ENCODE measurements around the gene UFM1. TPM values are rescaled to one million over a fixed set of nuclear protein-coding genes. Genes with fewer than 3 reads are reported as not detected.

Gene UFM1
- total RNA-seq, 4 donors from 2014 or later = 22.6 to 31.0 (median 24.3) TPM

DNA sequence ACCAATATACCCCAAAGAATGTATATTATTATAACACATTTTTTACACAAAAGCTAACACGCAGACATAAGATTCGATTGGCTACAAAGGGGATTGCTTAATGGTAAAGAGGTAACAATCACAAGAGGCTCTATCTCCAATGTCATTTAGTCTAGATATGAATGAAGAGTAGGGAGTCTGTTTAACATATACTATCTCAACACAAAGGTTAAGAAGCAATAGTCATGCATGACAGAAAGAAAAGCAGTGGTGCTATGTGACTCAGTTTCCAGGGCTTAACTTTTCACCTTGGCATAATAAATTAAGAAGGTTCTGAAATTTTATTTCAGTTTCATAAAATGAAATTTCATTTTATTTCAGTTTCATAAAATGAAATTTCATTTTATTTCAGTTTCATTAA is 33.3 kb downstream of the UFM1 start:
- intact Hi-C loops (cut with DNase I; ENCODE audit: low total_unique reads) (no loop called here), in situ Hi-C loops (cut with MboI; ENCODE audit: low sequenced_read_pairs in 4 of 4) (no loop called here)
- Histone ChIP-seq H3K9me3 (no peaks in the 10 kb centered on the region), H3K4me3 (no peak overlapping the region), H3K27ac (no peak overlapping the region), H3K4me1 (no peaks in the 10 kb centered on the region), H3K27me3 (peaks cover 0 to 2% (median 0%) of the 10 kb centered on the region in 3 donors), H3K36me3 (no peaks in the 10 kb centered on the region)
- TF ChIP-seq, protein P1, sequence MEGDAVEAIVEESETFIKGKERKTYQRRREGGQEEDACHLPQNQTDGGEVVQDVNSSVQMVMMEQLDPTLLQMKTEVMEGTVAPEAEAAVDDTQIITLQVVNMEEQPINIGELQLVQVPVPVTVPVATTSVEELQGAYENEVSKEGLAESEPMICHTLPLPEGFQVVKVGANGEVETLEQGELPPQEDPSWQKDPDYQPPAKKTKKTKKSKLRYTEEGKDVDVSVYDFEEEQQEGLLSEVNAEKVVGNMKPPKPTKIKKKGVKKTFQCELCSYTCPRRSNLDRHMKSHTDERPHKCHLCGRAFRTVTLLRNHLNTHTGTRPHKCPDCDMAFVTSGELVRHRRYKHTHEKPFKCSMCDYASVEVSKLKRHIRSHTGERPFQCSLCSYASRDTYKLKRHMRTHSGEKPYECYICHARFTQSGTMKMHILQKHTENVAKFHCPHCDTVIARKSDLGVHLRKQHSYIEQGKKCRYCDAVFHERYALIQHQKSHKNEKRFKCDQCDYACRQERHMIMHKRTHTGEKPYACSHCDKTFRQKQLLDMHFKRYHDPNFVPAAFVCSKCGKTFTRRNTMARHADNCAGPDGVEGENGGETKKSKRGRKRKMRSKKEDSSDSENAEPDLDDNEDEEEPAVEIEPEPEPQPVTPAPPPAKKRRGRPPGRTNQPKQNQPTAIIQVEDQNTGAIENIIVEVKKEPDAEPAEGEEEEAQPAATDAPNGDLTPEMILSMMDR (IDR thresholded peaks at IDR 0.05 in 4 of 5, conservative IDR thresholded peaks at IDR 0.05 in 1 of 5) = no peak
- TF ChIP-seq POLR2A (IDR thresholded peaks at IDR 0.05) = no peak
- DNase-seq (no peak), ATAC-seq (no peak)

DNA sequence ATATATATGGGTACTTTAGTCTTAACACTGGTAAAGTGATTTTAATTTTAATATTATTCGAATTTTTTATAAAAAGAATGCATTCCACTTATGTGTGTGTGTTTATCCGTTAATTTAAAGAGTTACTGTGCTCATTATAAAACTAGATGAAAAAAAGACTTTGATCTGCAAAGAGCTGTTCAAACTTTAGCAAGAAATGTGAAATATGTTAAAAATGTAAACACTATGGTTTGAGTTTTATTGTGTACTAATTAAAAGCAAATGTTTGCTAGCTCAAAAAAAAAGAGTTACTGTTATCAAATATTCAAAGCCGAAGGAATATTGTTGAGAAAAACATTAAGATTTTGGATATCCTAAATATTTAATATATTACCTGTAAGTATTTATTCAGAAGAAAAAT is 34.5 kb downstream of the UFM1 start:
- no peak for TF ChIP-seq POLR2A (IDR thresholded peaks at IDR 0.05)
- TF ChIP-seq, protein P1 (IDR thresholded peaks at IDR 0.05 in 4 of 5, conservative IDR thresholded peaks at IDR 0.05 in 1 of 5) = no peak
- no peaks in the 10 kb centered on the region for H3K36me3 ChIP-seq
- in situ Hi-C loops (cut with MboI; ENCODE audit: low sequenced_read_pairs in 4 of 4) = no loop called here
- H3K27me3 ChIP-seq = peaks cover 0 to 2% (median 0%) of the 10 kb centered on the region in 3 donors
- H3K27ac ChIP-seq = no peak overlapping the region
- H3K4me3 ChIP-seq = no peak overlapping the region
- no peaks in the 10 kb centered on the region for H3K9me3 ChIP-seq
- intact Hi-C loops (cut with DNase I; ENCODE audit: low total_unique reads) = no loop called here
- DNase-seq (no peak), ATAC-seq (no peak)
- H3K4me1 ChIP-seq = no peaks in the 10 kb centered on the region

DNA sequence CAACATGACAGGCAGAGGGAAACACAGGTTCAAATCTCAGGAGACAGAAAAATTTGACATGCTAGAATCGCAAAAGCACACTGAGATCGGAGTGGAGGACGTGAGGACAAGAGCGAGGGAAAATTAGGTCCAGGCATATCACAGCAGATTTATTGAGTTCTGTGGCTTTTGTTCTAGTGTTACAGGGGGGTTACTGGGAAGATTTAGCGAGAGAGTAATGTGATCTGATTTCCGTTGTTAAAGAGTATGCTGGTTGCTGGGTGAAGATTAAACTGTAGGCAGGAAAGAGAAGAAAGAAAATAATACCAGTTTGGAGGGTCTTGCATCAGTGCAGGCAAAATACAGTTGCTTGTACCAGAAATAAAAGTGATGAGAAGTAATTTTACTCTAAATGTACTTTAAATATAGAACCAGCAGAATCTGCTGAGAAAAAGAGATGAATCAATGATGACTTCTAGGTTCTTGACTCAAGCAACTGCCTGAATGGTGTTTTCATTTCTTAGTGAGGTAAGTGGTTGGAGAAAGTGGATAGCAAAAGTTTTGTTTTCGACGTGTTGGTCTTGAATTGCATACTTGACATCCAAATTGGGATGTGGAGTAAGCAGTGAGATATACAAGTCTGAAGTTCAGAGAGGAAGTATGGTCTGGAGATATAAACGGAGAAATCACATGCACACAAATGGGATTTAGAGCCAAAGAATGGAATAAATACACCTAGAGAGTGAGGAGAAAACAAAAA is 35.7 kb downstream of the UFM1 start:
- H3K27me3 ChIP-seq = peaks cover 0 to 2% (median 0%) of the 10 kb centered on the region in 3 donors
- no peaks in the 10 kb centered on the region for H3K36me3 ChIP-seq
- no peaks in the 10 kb centered on the region for H3K9me3 ChIP-seq
- H3K4me1 ChIP-seq = no peaks in the 10 kb centered on the region
- DNase-seq (no peak), ATAC-seq (no peak)
- in situ Hi-C loops (cut with MboI; ENCODE audit: low sequenced_read_pairs in 4 of 4) (no loop called here), intact Hi-C loops (cut with DNase I; ENCODE audit: low total_unique reads) (no loop called here)
- TF ChIP-seq, protein P1 (IDR thresholded peaks at IDR 0.05 in 4 of 5, conservative IDR thresholded peaks at IDR 0.05 in 1 of 5) = no peak
- no peak overlapping the region for H3K4me3 ChIP-seq
- no peak overlapping the region for H3K27ac ChIP-seq

DNA sequence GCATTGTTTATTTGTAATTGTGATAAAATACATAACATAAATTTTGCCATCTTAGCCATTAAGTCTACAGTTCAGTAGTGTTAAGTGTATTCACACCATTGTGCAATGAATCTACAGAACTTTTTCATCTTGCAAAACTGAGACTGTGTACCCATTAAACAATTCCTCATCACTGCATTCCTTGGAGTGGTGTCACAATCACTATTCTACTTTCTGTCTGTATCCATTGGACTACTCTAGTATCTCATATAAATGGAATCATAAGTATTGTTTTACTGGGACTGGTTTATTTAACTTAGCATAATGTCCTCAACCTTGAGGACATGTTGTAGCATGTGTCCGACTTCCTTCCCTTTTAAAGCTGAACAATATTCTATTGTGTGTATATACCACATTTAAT is 36.8 kb downstream of the UFM1 start:
- H3K4me1 ChIP-seq = no peaks in the 10 kb centered on the region
- intact Hi-C loops (cut with DNase I; ENCODE audit: low total_unique reads) (no loop called here), in situ Hi-C loops (cut with MboI; ENCODE audit: low sequenced_read_pairs in 4 of 4) (no loop called here)
- peaks cover 0 to 2% (median 0%) of the 10 kb centered on the region in 3 donors for H3K27me3 ChIP-seq
- no peaks in the 10 kb centered on the region for H3K9me3 ChIP-seq
- TF ChIP-seq POLR2A (IDR thresholded peaks at IDR 0.05) = no peak
- no peak overlapping the region for H3K4me3 ChIP-seq
- ATAC-seq = no peak
- DNase-seq = no peak
- H3K36me3 ChIP-seq = no peaks in the 10 kb centered on the region
- no peak overlapping the region for H3K27ac ChIP-seq

DNA sequence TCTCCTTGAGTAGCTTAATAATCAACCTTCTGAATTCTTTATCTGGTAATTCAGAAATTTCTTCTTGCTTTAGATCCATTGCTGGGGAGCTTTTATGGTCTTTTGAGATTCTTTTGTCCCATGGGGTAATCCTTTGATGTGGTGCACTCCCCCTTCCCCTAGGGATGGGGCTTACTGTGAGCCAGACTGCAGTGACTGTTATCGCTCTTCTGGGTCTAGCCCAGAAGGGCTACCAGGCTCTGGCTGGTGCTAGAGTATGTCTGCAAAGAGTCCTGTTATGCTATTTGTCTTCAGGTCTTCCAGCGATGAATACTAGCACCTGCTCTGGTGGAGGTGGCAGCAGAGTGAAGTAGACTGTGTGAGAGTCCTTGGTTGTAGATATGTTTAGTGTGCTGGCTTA is 41.7 kb downstream of the UFM1 start:
- no peak overlapping the region for H3K4me3 ChIP-seq
- in situ Hi-C loops (cut with MboI; ENCODE audit: low sequenced_read_pairs in 4 of 4) = no loop called here
- no peaks in the 10 kb centered on the region for H3K27me3 ChIP-seq
- ATAC-seq (no peak), DNase-seq (no peak)
- H3K36me3 ChIP-seq = no peaks in the 10 kb centered on the region
- intact Hi-C loops (cut with DNase I; ENCODE audit: low total_unique reads) = no loop called here
- no peak overlapping the region for H3K27ac ChIP-seq
- no peaks in the 10 kb centered on the region for H3K9me3 ChIP-seq
- no peaks in the 10 kb centered on the region for H3K4me1 ChIP-seq
- TF ChIP-seq POLR2A (IDR thresholded peaks at IDR 0.05) = no peak
- TF ChIP-seq, protein P1 (IDR thresholded peaks at IDR 0.05 in 4 of 5, conservative IDR thresholded peaks at IDR 0.05 in 1 of 5) = no peak

Data from gastrocnemius medialis (tissue), 4 donors.